ENCODE data around the gene RCAN3.

DNA sequence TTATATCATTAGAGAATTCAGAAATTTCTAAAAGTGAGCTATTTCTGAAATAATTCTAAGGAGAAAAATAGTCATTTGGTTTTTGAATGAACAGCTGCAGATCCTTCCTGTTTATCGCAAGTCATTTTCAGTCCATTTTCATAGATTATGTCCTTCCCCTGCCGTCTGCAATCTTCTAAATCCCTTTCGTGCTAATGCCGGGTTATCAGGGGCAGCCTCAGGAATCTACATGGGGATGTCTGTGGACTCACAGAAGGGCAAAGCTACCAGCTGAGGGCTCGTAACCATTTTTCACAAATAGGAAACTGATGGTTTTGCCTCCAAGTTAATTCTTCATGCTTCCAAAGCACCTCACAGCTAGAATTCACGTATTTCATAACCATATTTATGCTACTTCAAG lies 23.0 kb downstream of the RCAN3 start:
- TF ChIP-seq CTCF (IDR thresholded peaks at IDR 0.05), result no peak
- TF ChIP-seq POLR2AphosphoS5 (IDR thresholded peaks at IDR 0.05; ENCODE audit: low read depth, low read length), result no peak
